Peyer's patch (tissue), 4 donors: Measurements from ENCODE around the gene KCNC2.

Experiments
- POLR2A ChIP-seq, 2 donors: fragments of 450-650 bp; IDR thresholded peaks; one replicate each; pipeline ENCODE4 v1.5.1; 2017; ENCODE audit warnings: antibody characterized with exemption in 2 of 2, mild to moderate bottlenecking in 2 of 2, moderate library complexity in 2 of 2
- TF ChIP-seq, protein P1 (sequence below), 6 experiments: fragments of 450-650 bp in 4 of 6; fragments of 200-600 bp in 2 of 6; sonication (generic) in 1 of 6; IDR thresholded peaks; one replicate each; pipeline ENCODE4 v1.5.1; 2017 to 2019; ENCODE audit warnings: antibody characterized with exemption in 6 of 6, mild to moderate bottlenecking in 3 of 6, moderate library complexity in 1 of 6

DNA sequence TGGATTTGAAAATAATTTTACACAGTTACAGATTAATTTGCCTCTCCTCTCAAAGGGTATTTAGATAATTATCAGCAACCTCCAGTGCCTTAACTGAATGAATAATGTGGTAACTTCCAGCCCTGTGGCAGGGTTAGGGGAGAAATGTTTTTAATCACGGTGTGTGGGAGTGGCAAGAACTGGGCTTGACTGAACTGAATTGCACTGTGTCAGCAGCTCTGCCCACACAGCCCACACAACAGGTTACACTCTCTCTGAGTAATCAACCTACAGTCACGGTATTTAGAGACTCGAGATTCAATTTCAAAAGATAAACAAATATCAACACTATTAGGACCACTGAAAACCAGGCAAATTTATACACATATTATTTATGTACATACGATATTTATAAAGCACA, 198.5 kb downstream of the KCNC2 start:
- no peak for TF ChIP-seq POLR2A (IDR thresholded peaks at IDR 0.05)
- TF ChIP-seq, protein P1, sequence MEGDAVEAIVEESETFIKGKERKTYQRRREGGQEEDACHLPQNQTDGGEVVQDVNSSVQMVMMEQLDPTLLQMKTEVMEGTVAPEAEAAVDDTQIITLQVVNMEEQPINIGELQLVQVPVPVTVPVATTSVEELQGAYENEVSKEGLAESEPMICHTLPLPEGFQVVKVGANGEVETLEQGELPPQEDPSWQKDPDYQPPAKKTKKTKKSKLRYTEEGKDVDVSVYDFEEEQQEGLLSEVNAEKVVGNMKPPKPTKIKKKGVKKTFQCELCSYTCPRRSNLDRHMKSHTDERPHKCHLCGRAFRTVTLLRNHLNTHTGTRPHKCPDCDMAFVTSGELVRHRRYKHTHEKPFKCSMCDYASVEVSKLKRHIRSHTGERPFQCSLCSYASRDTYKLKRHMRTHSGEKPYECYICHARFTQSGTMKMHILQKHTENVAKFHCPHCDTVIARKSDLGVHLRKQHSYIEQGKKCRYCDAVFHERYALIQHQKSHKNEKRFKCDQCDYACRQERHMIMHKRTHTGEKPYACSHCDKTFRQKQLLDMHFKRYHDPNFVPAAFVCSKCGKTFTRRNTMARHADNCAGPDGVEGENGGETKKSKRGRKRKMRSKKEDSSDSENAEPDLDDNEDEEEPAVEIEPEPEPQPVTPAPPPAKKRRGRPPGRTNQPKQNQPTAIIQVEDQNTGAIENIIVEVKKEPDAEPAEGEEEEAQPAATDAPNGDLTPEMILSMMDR (IDR thresholded peaks at IDR 0.05), result no peak
